Epithelial cell of prostate (primary cell): ENCODE results near the gene GAGE1.
"Not testable (repeated sequence)": the region's sequence is repeated elsewhere in the genome, so short reads cannot be mapped to it uniquely, and the experiment has no call there.

ENCODE experiments used
- DNase-seq: peaks from one replicate; pipeline ENCODE4 v3.0.0-alpha.2; 2011; ENCODE audit warnings: low read depth, low spot score
- H3K27ac ChIP-seq: fragments of 450-650 bp; 2 replicates; pipeline ENCODE4 v1.5.1; 2017; ENCODE audit warnings: mild to moderate bottlenecking

The GAGE1 gene, protein sequence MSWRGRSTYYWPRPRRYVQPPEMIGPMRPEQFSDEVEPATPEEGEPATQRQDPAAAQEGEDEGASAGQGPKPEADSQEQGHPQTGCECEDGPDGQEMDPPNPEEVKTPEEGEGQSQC

DNA sequence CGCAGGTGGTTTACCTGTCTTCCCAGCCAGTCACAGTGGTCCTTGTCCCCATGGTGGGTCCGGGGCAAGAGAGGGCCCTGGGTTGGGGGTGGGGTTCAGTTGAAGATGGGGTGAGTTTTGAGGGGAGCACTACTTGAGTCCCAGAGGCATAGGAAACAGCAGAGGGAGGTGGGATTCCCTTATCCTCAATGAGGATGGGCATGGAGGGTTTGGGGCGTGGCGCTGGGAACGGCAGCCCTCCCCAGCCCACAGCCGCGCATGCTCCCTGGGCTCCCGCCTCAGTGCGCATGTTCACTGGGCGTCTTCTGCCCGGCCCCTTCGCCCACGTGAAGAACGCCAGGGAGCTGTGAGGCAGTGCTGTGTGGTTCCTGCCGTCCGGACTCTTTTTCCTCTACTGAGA, at the start of gene GAGE1:
Gene GAGE1 (plus strand): TSS at position 301 of the 400 bp plus-strand sequence. CDS start 1,155 bp downstream, outside the sequence.
- DNase-seq, H3K27ac ChIP-seq: not testable (repeated sequence)

DNA sequence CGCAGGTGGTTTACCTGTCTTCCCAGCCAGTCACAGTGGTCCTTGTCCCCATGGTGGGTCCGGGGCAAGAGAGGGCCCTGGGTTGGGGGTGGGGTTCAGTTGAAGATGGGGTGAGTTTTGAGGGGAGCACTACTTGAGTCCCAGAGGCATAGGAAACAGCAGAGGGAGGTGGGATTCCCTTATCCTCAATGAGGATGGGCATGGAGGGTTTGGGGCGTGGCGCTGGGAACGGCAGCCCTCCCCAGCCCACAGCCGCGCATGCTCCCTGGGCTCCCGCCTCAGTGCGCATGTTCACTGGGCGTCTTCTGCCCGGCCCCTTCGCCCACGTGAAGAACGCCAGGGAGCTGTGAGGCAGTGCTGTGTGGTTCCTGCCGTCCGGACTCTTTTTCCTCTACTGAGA, 47.8 kb upstream of the GAGE1 start, which contains the start of gene GAGE12E:
Gene GAGE12E (plus strand): TSS at position 301 of the 400 bp plus-strand sequence. CDS start 1,155 bp downstream, outside the sequence.
- DNase-seq, H3K27ac ChIP-seq: not testable (repeated sequence)

DNA sequence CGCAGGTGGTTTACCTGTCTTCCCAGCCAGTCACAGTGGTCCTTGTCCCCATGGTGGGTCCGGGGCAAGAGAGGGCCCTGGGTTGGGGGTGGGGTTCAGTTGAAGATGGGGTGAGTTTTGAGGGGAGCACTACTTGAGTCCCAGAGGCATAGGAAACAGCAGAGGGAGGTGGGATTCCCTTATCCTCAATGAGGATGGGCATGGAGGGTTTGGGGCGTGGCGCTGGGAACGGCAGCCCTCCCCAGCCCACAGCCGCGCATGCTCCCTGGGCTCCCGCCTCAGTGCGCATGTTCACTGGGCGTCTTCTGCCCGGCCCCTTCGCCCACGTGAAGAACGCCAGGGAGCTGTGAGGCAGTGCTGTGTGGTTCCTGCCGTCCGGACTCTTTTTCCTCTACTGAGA, 38.3 kb upstream of the GAGE1 start, which contains the start of gene GAGE12F:
Gene GAGE12F (plus strand): TSS at position 301 of the 400 bp plus-strand sequence. CDS start 1,155 bp downstream, outside the sequence.
- not testable (repeated sequence) for DNase-seq, H3K27ac ChIP-seq

DNA sequence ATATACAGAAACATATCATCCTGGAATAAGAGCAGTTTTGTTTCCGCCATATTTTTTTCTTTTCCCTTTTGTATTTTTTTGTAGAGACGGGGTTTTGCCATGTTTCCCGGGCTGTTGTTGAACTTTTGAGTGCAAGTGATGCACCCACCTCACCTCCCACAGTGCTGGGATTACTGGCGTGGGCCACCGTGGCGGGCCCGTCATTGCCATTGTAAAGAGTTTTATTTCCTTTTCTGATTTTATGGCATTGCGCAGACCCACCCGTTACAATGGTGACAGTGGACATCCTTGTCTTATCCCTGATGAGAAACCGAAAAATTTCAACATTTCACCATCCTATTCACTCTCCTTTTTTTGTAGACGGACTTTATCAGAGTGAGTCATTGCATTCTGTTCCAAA, 30.1 kb upstream of the GAGE1 start:
- not testable (repeated sequence) for H3K27ac ChIP-seq, DNase-seq

DNA sequence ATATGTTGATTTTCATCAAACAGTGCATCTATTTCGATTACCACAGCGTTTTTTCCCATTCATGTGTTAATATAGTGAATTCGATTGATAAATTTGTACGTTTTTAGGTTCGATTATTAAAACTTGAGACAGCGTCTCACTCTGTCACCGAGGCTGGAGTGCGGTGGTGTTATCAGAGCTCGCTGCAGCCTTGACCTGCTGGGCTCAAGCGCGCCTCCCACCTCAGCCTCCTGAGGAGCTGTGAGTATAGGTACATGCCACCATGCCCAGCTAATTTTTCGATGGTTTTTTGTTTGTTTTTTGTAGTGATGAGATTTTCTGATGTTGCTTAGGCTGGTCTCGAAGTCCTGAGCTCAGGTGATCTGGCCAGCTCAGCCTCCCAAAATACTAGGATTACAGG, 29.7 kb upstream of the GAGE1 start:
- not testable (repeated sequence) for H3K27ac ChIP-seq, DNase-seq

DNA sequence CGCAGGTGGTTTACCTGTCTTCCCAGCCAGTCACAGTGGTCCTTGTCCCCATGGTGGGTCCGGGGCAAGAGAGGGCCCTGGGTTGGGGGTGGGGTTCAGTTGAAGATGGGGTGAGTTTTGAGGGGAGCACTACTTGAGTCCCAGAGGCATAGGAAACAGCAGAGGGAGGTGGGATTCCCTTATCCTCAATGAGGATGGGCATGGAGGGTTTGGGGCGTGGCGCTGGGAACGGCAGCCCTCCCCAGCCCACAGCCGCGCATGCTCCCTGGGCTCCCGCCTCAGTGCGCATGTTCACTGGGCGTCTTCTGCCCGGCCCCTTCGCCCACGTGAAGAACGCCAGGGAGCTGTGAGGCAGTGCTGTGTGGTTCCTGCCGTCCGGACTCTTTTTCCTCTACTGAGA, 28.7 kb upstream of the GAGE1 start, which contains the start of gene GAGE12G:
Gene GAGE12G (plus strand): TSS at position 301 of the 400 bp plus-strand sequence. CDS start 1,155 bp downstream, outside the sequence.
- DNase-seq, result not testable (repeated sequence)

DNA sequence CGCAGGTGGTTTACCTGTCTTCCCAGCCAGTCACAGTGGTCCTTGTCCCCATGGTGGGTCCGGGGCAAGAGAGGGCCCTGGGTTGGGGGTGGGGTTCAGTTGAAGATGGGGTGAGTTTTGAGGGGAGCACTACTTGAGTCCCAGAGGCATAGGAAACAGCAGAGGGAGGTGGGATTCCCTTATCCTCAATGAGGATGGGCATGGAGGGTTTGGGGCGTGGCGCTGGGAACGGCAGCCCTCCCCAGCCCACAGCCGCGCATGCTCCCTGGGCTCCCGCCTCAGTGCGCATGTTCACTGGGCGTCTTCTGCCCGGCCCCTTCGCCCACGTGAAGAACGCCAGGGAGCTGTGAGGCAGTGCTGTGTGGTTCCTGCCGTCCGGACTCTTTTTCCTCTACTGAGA, 19.2 kb upstream of the GAGE1 start, which contains the start of gene GAGE12H:
Gene GAGE12H (plus strand): TSS at position 301 of the 400 bp plus-strand sequence. CDS start 1,155 bp downstream, outside the sequence.
- DNase-seq, H3K27ac ChIP-seq: not testable (repeated sequence)

More for the DNA sequence above, 28.7 kb upstream of the GAGE1 start, which contains the start of gene GAGE12G:
- H3K27ac ChIP-seq, result not testable (repeated sequence)

DNA sequence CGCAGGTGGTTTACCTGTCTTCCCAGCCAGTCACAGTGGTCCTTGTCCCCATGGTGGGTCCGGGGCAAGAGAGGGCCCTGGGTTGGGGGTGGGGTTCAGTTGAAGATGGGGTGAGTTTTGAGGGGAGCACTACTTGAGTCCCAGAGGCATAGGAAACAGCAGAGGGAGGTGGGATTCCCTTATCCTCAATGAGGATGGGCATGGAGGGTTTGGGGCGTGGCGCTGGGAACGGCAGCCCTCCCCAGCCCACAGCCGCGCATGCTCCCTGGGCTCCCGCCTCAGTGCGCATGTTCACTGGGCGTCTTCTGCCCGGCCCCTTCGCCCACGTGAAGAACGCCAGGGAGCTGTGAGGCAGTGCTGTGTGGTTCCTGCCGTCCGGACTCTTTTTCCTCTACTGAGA, 9.6 kb upstream of the GAGE1 start, which contains the start of gene GAGE2A:
Gene GAGE2A (plus strand): TSS at position 301 of the 400 bp plus-strand sequence. CDS start 1,155 bp downstream, outside the sequence.
- H3K27ac ChIP-seq, DNase-seq: not testable (repeated sequence)

DNA sequence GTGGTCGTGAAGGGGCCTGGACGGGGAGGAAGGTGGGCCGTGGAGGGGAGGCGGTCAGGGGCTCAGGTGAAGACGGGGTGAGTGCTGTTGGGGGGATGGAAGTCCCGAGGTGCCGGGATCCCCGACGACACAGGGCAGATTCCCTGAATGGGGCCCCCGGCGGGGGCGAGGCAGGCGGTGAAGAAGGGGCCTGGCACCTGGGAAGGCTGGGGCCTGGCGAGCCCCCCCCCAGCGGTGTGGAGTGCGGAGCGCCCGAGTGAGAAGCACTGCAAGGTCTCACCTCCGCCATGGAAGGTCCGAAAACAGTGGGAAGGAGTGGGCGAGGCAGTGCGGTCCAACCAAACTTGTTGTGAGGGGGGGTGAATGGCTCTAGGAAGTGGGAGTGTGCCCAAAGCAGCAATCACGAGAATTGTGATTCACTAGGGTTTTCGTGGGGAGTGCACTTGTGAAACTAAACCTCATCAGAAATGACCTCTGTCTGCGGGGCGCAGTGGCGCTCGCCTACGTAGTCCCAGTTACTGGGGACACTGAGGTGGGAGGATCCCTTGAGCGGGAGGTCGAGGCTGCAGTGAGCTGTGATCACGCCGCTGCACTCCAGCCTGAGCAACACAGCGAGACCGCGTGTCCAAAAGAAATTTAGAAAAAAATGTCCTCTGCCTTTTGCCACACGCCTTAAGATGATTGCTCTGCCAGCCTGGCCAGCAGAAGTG, 8.9 kb upstream of the GAGE1 start:
- not testable (repeated sequence) for H3K27ac ChIP-seq, DNase-seq

DNA sequence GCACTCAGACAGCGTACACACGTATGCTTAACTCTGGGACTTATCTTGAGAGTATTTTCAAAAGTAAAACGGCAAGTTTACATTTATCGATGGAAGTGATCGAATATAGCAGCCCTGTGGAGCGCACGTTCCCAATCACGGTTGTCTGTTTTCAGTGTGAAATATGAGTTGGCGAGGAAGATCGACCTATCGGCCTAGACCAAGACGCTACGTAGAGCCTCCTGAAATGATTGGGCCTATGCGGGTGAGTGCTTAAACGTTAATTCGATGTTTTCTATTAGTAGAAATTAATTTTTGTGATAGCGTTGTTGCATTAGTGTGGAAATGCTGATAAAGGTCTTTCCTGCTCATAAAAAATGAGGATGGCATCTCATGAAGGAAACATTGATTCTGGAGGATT, 8.3 kb upstream of the GAGE1 start:
- DNase-seq, result not testable (repeated sequence)

DNA sequence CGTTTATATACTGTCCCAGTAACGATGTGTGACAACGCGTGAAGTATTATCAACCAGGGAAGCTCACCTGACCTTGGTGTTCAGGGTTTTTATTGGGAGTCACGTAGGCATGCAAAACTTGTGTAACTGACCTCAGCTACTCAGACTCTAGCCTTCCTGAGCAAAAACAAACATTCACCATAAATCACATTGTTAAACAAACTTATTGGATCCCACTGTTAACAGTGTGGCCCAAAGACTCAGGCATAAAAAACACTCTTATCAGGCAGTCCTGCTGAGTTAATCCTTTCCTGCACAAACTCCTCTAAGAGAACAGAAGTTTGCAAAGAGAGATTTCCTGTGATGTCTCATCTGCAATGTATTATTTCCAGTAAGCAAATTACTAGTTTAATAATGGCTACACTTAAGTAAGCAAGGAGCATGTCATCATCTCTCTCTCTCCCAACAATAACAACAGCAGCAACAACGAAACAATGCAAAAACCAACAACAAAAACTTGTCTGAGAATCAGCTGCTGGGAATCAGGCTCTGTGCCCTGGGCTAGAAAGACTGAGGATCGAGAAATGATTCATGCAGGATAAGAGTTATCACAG, 12.0 kb downstream of the GAGE1 start:
- DNase-seq, result no peak
- H3K27ac ChIP-seq, result no peak overlapping the region

More for the DNA sequence above, 8.3 kb upstream of the GAGE1 start:
- not testable (repeated sequence) for H3K27ac ChIP-seq

DNA sequence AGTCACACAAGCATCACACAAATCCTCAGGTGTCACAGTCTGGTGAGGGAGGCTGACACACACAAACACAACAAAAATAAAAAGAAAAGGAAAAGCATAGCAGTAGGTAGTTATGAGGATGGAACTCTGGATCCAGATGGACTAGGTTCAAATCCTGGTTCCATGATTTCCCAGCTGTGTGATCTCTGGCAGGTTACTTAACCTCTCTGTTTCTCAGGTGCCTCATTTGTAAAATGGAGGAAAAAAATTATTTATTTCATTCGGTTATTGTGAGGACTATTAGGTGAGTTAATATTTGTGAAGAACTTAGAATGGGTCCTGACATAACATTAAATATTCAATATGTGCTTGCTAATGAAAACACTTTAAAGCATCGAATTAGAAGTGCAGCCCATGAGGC, 19.8 kb downstream of the GAGE1 start:
- DNase-seq, result no peak
- no peak overlapping the region for H3K27ac ChIP-seq

DNA sequence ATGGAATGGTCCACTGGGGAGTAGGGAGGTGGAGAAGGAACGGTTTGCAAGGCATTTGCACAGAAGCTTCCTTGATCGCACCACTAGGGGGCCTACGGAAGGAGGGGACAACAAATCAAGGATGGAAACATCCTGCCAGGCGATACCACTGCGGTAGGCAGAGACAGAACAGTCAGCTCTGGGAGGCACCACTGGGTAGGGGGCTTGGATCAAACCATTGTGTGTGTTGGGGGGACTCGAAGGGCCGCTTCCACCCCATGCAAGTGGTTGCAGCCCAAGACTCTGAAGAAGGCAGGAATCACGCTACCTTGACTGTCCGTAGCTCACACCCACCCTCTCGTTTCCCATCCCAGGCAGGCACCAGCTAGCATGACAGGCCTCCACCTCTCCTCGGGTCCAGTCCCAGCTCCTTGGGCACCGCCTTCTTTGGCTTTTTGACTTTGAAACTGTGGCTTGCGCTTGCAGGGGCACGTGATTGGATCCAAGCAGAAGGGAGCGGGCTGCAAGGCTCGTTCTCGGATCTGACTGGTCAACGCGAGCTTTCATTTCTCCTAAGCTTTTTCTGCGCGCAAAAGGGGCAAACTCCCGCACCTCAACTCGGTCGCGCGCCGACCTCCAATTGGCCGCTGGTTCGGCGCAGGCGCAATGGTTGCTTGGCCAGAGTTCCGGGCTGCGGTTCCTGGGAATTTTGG, 28.4 kb downstream of the GAGE1 start:
- DNase-seq, result no peak

DNA sequence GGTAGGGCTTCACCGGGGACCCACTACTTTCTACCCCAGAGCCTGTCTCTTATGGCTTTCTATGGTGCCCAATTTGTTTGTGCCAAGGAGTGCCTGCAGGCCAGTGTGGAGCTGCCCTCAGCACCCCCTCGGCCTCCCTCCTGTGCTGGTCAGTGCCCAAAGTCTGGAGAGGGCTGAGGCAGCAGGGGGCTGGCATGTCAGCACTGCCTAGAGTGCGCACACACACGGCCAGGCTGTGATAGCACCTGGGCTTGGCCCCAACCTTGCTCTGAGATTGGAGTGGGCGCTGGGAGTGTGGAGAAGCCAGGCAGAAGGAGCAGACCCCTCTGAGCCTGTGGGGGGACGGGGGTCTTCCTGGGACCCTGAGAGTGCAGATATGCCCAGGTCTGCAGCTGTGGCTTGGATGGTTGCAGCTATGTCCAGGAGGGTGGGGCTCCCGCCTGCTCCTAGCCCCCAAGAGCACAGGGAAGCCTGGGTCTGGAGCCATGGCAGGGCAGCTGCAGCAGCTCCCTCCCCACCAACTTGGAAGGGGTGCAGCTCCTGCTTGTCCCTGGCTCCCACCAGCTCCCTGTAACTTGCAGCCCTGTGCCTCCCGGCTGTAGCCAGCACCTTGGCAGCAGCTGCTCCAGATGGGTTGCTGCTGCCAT, 46.3 kb downstream of the GAGE1 start:
- no peak for DNase-seq
- no peak overlapping the region for H3K27ac ChIP-seq

More for the DNA sequence above, 28.4 kb downstream of the GAGE1 start:
- H3K27ac ChIP-seq, result no peak overlapping the region

DNA sequence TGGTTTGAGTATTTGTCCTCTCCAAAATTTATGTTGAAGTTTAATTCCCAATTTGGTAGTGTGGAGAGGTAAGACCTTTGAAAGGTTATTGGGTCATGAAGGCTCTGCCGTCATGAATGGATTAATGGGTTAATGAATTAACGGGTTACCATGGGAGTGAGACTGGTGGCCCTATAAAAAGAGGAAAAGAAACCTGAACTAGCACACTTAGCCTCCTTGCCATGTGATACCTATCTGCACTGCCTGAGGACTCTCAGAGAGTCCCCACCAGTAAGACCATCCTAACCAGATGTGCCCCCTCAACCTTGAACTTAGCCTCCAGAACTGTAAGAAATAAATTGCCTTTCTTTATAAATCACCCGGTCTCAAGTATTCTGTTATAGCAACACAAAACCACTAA, 57.7 kb downstream of the GAGE1 start:
- no peak overlapping the region for H3K27ac ChIP-seq
- no peak for DNase-seq
